GM20000 (cell line): ENCODE results near the gene KRT6C.
"Not testable (repeated sequence)": the region's sequence is repeated elsewhere in the genome, so short reads cannot be mapped to it uniquely, and the experiment has no call there.

Experiments
- DNase-seq: peaks from one replicate; pipeline ENCODE4 v3.0.0; 2012; ENCODE audit warnings: low spot score
- CTCF ChIP-seq: IDR thresholded peaks from 2 replicates; pipeline ENCODE4 v1.5.1; 2012; ENCODE audit warnings: mild to moderate bottlenecking, control low read depth; ENCODE audit errors: extremely low read depth, missing control alignments

KRT6C gene

GRCh38 chr12:52452101-52452500 is 21.5 kb downstream of the KRT6C start, which contains the start of gene KRT6B:
Gene KRT6B (minus strand): TSS chr12:52452146. CDS start chr12:52452078, 68 bp downstream.
- no peak for DNase-seq
- no peak for TF ChIP-seq CTCF

DNA sequence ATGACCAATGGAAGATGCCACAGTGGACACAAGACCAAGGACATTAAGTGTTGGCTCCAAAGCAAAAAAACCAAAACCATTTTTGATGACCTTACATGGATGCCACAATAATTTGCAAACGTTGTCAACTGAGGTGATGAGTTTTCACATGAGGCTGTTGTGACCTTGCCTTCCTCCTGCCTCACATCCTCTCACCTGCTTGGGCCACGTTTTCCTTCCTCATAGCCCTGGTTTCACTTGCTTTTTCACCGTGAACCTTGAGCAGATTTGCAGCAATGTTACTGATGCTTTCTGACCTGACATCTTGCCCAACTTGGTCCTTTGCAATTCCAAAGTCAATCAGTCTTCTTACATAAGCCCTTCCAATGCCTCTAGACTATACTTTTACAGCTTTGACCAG is 25.4 kb downstream of the KRT6C start:
- no peak for DNase-seq
- TF ChIP-seq CTCF, result no peak

DNA sequence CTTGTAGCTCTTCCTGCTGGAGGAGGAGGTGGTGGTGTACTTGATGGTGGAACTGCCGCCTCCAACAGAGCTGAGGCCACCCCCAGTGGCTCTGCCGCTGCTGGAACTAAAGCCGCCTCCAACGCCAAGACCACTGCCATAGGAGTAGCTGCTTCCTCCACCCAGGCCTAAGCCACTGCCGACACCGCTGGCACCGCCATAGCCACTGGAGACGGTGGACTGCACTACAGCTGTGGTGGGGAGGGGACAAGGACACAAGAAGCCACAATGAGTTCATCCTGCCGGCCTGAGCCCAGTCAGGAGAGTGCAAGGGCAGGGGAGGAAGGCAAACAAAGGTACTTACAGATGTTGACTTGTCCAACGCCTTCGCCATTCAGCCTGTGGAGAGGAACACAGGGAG is 26.4 kb downstream of the KRT6C start:
- not testable (repeated sequence) for DNase-seq

GRCh38 chr12:52446367-52447045 is 27.1 kb downstream of the KRT6C start:
- no peak for DNase-seq
- no peak for TF ChIP-seq CTCF

DNA sequence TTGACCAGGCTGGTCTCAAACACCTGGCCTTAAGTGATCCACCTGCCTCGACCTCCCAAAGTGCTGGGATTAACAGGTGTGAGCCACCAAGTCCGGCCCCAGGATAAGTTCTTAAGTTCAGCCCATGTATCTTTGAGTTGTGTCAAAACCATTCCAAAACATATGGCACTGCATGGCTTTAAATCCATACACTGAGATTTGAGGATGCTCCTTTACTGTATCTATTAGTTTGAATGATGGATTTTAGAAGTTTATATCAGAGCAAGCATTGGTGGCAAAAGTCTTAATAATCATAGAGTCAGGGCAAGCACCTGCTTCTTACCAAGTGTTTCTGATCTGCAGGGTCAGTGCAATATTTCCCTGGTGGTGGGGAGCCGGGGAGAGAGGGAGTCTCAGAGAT is 27.7 kb downstream of the KRT6C start:
- no peak for DNase-seq
- no peak for TF ChIP-seq CTCF

DNA sequence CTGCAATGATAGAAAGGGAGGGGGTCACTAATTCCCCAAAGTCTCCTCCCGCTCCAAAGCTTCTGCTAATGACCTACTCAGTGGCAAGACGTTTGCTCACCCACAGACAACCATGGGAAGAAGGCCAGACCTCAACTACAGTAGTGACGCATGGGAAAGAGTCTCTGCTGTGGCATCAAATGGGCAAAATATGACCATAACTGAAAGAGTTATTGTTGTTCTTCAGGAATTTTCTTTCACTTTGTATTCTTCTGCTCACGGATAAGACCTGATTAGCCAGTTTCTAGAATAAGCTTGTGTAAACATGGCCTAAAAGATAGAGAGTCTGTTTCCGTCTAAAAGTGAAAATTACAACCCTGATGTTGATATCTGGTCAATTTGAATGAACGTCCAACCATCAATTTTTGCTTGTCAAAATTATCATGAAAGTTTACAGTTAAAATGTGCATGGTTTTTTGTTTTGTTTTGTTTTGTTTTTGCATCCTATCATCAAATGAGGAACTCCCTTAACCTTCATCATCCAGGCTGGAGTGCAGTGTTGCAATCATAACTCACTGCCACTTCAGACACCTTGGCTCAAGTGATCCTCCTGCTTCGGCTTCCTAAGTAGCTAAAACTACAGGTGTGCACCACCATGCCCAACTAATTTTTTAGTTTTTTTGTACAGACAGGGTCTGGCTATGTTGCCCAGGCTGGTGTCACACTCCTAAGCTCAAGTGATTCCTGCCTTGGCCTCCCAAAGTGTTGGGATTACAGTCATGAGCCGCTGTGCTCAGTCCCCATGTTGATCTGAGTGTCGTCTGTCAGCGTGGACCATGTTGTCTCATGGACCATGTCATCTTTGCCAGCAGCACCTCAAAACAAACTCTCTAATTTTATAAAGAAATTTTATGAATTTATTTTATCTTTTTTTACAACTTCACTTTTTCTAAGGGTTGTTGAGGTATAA is 28.7 kb downstream of the KRT6C start:
- TF ChIP-seq CTCF, result no peak
- no peak for DNase-seq

GRCh38 chr12:52443966-52444365 is 29.6 kb downstream of the KRT6C start:
- no peak for TF ChIP-seq CTCF

More at GRCh38 chr12:52443966-52444365, 29.6 kb downstream of the KRT6C start:
- DNase-seq, result no peak
